Mammary epithelial cell (primary cell): Measurements from ENCODE around the gene PACSIN1.

ENCODE experiments used
- EZH2 ChIP-seq: IDR thresholded peaks from 2 replicates; pipeline ENCODE4 v1.6.1; 2012; ENCODE audit warnings: low read length, inconsistent platforms, borderline replicate concordance
- TF ChIP-seq, protein P1 (sequence below), 2 donors: IDR thresholded peaks in 1 of 2; conservative IDR thresholded peaks in 1 of 2; 2 replicates each; pipeline ENCODE4 v1.5.1; 2011 to 2012; ENCODE audit warnings: inconsistent platforms in 2 of 2, low read length in 2 of 2, mild to moderate bottlenecking in 2 of 2, control low read depth in 1 of 2, low read depth in 1 of 2; ENCODE audit not compliant: insufficient read depth in 1 of 2; ENCODE audit errors: extremely low read depth in 1 of 2

DNA sequence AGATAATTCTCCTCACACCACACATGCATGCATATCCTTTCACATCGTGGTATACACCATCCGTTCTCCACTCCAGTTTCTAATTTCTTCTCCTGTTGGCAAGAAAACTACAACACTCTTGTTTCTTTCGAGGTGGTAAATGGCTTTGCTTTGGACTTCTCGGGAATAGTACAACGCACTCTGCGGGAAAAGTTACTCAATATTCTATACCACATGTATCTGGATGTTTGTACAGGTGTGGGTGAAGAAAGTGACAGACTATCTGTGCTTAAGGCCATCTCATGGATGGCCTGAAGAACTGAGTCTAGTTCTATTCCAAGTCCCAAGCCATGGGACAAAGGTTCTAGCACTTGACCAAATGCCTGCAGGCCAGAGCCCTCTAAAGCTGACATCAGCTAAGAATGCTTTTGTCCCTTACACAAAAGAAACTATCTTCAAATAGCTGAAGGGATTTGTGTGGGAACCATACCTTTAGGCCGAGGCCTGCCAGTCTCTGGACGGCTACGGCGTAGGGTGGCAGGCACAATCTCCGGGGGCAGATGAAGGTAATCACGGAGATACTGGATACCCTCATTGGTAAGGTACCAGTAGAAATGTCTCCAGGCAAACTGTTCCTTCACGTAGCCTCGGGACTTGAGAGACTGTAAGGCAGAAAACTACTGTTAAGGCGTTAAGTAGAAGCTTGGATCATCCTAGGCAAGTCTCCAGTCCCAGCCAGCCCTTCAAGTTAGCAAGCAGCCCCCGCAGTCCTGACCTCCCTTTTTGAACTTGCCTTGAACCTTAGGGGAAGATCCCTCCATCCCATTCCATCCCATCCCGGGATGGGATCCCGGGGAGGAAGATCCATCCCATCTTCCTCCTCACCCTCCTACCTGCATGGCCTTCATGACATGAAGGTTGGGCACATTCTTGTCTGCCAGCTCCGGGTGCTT lies 41.4 kb upstream of the PACSIN1 start:
- TF ChIP-seq, protein P1, sequence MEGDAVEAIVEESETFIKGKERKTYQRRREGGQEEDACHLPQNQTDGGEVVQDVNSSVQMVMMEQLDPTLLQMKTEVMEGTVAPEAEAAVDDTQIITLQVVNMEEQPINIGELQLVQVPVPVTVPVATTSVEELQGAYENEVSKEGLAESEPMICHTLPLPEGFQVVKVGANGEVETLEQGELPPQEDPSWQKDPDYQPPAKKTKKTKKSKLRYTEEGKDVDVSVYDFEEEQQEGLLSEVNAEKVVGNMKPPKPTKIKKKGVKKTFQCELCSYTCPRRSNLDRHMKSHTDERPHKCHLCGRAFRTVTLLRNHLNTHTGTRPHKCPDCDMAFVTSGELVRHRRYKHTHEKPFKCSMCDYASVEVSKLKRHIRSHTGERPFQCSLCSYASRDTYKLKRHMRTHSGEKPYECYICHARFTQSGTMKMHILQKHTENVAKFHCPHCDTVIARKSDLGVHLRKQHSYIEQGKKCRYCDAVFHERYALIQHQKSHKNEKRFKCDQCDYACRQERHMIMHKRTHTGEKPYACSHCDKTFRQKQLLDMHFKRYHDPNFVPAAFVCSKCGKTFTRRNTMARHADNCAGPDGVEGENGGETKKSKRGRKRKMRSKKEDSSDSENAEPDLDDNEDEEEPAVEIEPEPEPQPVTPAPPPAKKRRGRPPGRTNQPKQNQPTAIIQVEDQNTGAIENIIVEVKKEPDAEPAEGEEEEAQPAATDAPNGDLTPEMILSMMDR (conservative IDR thresholded peaks at IDR 0.05 in 1 of 2, IDR thresholded peaks at IDR 0.05 in 1 of 2; ENCODE audit: extremely low read depth in 1 of 2, insufficient read depth in 1 of 2, low read depth in 1 of 2, low read length in 2 of 2), result no peak
- TF ChIP-seq EZH2, result no peak
